HG02973 (cell line): ENCODE results near the gene MGAT2.
"Not testable (repeated sequence)": the region's sequence is repeated elsewhere in the genome, so short reads cannot be mapped to it uniquely, and the experiment has no call there.

Experiments used
- ATAC-seq: cut with Tn5 transposase; IDR thresholded peaks from one replicate; pipeline ENCODE4 v1.9.1; 2021; ENCODE audit warnings: moderate library complexity; ENCODE audit not compliant: unreplicated experiment

Gene MGAT2

DNA sequence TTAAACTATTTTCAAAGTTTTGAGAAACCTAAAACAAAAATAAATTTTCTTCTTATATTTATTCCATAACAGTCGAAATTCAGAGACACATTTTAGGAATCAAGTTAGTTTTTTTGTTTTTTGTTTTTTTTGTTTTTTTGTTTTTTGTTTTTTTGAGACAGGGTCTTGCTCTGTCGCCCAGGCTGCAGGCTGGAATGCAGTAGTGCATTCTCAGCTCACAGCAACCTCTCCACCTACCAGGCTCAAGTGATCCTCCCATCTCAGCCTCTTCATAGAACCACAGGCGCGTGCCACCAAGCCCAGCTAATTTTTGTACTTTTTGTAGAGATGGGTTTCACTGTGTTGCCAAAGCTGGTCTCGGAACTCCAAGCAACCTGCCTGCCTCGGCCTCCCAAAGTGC lies 32.9 kb downstream of the MGAT2 start:
- no peak for ATAC-seq

DNA sequence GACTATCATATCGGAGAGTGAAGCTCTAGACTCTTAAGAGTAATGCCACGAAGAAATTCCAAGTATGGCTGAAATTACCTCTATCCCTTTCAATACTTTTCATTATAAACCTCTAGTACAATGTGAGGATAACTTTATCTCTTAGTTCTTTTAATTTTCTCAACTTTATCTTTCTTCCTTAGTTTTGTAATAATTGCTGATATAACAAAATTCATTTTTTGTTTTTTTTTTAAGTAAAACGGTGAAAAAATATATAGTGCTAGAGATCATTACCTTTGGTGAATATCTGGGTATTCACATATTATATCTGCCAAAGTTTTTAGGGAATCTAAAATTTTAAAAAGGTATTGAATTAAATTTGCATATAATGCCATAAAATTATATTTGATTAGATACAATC lies 33.9 kb downstream of the MGAT2 start:
- ATAC-seq = no peak

DNA sequence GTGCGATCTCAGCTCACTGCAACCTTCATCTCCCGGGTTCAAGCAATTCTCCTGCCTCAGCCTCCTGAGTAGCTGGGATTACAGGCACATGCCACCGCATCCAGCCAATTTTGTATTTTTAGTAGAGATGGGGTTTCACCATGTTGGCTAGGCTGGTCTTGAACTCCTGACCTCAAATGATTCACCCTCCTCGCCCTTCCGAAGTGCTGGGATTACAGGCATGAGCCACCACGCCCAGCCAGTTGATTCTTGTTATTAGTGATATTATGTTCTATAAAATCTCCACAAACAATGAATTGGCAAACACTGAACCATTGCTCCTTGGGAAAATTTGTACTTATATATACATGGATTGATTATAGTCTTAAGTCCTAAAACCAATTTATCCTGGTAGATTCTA lies 36.9 kb downstream of the MGAT2 start:
- ATAC-seq = not testable (repeated sequence)

DNA sequence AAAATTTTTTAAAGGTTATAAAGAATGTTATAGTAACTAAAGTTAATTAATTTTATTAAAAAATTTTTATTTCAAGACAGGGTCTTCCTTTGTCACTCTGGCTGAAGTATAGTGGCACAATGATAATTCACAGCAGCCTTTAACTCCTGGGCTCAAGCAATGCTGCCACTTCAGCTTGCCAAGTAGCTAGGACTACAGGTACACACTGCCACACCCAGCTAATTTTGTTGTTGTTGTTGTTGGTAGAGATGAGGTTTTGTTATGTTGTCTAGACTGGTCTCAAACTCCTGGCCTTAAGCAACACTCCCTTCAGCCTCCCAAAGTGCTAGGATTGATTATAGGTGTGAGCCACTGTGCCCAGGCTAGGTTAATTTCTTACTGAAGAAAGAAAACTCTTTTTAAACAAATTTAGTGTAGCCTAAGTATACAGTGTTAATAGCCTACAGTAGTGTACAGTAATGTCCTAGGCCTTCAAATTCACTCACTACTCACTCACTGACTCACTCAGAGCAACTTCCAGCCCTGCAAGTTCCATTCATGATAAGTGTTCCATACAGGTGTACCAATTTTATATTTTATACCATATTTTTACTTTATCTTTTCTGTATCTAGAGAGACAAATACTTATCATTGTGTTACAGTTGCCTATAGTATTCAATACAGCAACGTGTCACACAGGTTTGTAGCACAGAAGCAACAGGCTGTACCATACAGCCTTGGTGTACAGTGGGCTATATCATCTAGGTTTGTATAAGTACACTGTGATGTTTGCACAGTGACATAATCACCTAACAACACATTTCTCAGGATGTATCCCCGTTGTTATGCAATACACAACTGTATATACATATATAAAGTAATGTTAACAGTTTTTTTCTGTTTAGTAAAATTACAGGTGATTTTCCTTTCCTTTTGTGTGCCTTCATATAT lies 39.2 kb downstream of the MGAT2 start:
- no peak for ATAC-seq

DNA sequence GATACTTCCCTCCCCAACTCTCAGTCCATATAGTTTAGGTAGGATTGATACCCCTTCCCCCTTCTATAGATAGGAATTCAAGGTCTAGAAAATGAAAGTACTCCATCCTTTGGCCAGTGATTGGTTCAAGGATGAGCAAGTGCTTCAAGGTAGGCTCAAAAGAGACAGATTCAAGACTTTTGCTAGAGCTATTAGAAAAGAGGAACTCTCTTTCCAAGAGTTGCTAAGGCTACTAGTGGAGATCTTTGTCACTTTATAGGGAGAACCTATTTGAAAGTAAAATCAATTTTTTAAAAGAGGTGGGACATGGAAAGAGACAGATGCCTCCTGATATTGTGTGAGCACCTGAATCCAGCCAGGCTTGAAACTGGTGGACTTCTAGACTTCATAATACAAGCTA lies 49.9 kb downstream of the MGAT2 start:
- ATAC-seq = no peak
